ENCODE results near the gene ADISSP. TPM values are rescaled to one million over a fixed set of nuclear protein-coding genes. Genes with fewer than 3 reads are reported as not detected.

The ADISSP gene
- total RNA-seq, 1 experiment from 2014 or later: 27.3 TPM

DNA sequence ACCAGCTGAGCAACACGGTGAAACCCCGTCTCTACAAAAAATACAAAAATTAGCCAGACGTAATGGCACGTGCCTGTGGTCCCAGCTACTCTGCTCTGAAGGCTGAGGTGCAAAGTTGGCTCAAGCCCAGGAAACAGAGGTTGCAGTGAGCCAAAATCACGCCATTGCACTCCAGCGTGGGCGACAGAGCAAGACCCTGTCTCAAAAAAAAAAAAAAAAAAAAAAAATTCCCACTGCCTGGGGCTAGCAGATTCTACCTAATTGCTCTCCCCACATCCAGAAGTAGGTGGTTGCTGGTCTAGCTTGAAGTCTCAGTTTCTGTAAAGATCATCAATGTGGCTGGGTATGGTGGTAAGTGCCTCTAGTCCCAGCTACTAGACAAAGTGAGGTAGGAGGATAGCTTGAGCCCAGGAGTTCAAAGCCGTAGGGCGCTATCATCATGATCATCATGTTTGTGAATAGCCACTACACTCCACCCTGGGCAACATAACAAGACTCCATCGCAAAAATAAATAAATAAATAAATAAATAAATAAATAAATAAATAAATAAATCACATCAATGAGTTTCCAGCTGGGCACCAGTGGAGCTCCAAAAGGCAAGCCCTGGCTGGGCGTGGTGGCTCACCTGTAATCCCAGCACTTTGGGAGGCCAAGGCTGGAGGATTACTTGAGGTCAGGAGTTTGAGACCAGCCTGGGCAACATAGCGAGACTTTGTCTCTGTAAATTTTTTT lies 46.5 kb upstream of the ADISSP start:
- H3K27ac Mint-ChIP-seq (ENCODE audit: unreplicated experiment): peak overlapping the region; percentile 95
- H3K4me1 Mint-ChIP-seq (ENCODE audit: low read depth, unreplicated experiment): peaks cover 32% of the 10 kb centered on the region
- H3K9me3 Mint-ChIP-seq (ENCODE audit: low read depth, unreplicated experiment): no peaks in the 10 kb centered on the region
- intact Hi-C loops (cut with micrococcal nuclease; ENCODE audit: unreplicated experiment): no loop called here
- no peak for DNase-seq
- TF ChIP-seq, protein P1, sequence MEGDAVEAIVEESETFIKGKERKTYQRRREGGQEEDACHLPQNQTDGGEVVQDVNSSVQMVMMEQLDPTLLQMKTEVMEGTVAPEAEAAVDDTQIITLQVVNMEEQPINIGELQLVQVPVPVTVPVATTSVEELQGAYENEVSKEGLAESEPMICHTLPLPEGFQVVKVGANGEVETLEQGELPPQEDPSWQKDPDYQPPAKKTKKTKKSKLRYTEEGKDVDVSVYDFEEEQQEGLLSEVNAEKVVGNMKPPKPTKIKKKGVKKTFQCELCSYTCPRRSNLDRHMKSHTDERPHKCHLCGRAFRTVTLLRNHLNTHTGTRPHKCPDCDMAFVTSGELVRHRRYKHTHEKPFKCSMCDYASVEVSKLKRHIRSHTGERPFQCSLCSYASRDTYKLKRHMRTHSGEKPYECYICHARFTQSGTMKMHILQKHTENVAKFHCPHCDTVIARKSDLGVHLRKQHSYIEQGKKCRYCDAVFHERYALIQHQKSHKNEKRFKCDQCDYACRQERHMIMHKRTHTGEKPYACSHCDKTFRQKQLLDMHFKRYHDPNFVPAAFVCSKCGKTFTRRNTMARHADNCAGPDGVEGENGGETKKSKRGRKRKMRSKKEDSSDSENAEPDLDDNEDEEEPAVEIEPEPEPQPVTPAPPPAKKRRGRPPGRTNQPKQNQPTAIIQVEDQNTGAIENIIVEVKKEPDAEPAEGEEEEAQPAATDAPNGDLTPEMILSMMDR (IDR thresholded peaks at IDR 0.05; ENCODE audit: unreplicated experiment): no peak
- CTCF ChIA-PET: interaction anchor here (0.7 to 1.4 kb wide), 4 partner anchors 18 to 366 kb away, joined by 3 to 5 read pairs (median 3); partner anchors contain the start of genes CDC25B and CENPB
- H3K4me3 Mint-ChIP-seq (ENCODE audit: low read depth, unreplicated experiment): no peak overlapping the region
- no TSS peak for BruUV-seq (replicated peaks)
- peaks cover 25% of the 10 kb centered on the region for H3K36me3 Mint-ChIP-seq (ENCODE audit: insufficient read depth, unreplicated experiment)
- no peaks in the 10 kb centered on the region for H3K27me3 Mint-ChIP-seq (ENCODE audit: unreplicated experiment)

DNA sequence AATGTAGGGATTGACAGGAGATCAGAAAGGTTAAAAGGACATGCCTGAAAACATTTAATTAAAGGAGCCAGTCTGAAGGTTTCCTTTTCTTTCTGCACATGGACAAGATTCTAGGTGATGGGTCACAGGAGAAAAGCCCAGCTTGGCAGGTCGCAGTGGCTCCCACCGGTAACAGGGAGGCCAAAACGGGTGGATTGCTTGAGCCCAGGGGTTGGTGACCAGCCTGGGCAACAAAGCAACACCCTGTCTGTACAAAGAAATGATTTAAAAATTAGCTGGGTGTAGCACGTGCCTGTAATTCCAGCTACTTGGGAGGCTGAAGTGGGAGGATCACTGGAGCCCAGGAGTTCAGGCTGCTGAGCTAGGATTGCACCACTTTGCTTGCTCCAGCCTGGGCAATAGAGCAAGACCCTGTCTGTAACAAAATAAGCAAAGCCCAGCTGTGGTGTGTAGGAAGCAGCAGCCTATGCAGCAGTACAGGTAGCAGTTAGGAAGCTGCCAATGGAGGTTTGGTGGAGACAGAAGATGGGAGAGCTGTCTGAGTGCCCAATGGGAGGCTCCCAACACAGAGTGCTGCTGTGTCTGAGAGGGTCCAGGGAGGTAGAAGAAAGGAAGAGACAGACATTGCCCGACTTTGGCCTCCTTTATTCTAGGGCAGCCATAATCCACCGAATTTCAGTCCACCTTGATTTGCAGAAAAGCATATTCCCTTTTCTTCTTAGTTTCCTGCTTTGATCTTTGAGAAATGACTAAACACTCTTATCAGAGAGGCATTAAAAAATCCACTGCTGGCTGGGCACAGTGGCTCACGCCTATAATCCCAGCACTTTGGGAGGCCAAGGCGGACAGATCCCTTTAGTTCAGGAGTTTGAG lies 45.7 kb upstream of the ADISSP start:
- CTCF ChIA-PET: interaction anchor here (0.7 to 1.4 kb wide), 4 partner anchors 17 to 374 kb away, joined by 3 to 5 read pairs (median 4); partner anchors contain the start of genes CDC25B and CENPB
- peaks cover 28% of the 10 kb centered on the region for H3K4me1 Mint-ChIP-seq (ENCODE audit: low read depth, unreplicated experiment)
- DNase-seq: no peak
- BruUV-seq (replicated peaks): no TSS peak
- H3K36me3 Mint-ChIP-seq (ENCODE audit: insufficient read depth, unreplicated experiment): peaks cover 25% of the 10 kb centered on the region
- H3K4me3 Mint-ChIP-seq (ENCODE audit: low read depth, unreplicated experiment): no peak overlapping the region
- TF ChIP-seq, protein P1 (IDR thresholded peaks at IDR 0.05; ENCODE audit: unreplicated experiment): no peak
- intact Hi-C loops (cut with micrococcal nuclease; ENCODE audit: unreplicated experiment): no loop called here
- peak overlapping the region; percentile 95 for H3K27ac Mint-ChIP-seq (ENCODE audit: unreplicated experiment)
- no peaks in the 10 kb centered on the region for H3K9me3 Mint-ChIP-seq (ENCODE audit: low read depth, unreplicated experiment)
- no peaks in the 10 kb centered on the region for H3K27me3 Mint-ChIP-seq (ENCODE audit: unreplicated experiment)

GRCh38 chr20:3812259-3812681 lies 44.7 kb upstream of the ADISSP start:
- no TSS peak for BruUV-seq (replicated peaks)
- TF ChIP-seq, protein P1 (IDR thresholded peaks at IDR 0.05; ENCODE audit: unreplicated experiment): no peak
- no peaks in the 10 kb centered on the region for H3K27me3 Mint-ChIP-seq (ENCODE audit: unreplicated experiment)
- H3K4me1 Mint-ChIP-seq (ENCODE audit: low read depth, unreplicated experiment): peaks cover 28% of the 10 kb centered on the region
- intact Hi-C loops (cut with micrococcal nuclease; ENCODE audit: unreplicated experiment): no loop called here
- peak overlapping the region; percentile 95 for H3K27ac Mint-ChIP-seq (ENCODE audit: unreplicated experiment)
- DNase-seq: no peak
- H3K4me3 Mint-ChIP-seq (ENCODE audit: low read depth, unreplicated experiment): peak overlapping the region; percentile 70
- H3K9me3 Mint-ChIP-seq (ENCODE audit: low read depth, unreplicated experiment): no peaks in the 10 kb centered on the region
- peaks cover 32% of the 10 kb centered on the region for H3K36me3 Mint-ChIP-seq (ENCODE audit: insufficient read depth, unreplicated experiment)
- CTCF ChIA-PET: interaction anchor here (1.3 kb wide), 1 partner anchor 16 kb away, joined by 11 read pairs; the partner anchor contains the start of gene CDC25B

GRCh38 chr20:3811467-3812258 lies 44.1 kb upstream of the ADISSP start:
- Mint-ChIP-seq H3K27ac (ENCODE audit: unreplicated experiment) (peak overlapping the region; percentile 95), H3K4me3 (ENCODE audit: low read depth, unreplicated experiment) (peak overlapping the region; percentile 70), H3K36me3 (ENCODE audit: insufficient read depth, unreplicated experiment) (peaks cover 38% of the 10 kb centered on the region), H3K4me1 (ENCODE audit: low read depth, unreplicated experiment) (peaks cover 28% of the 10 kb centered on the region), H3K9me3 (ENCODE audit: low read depth, unreplicated experiment) (no peaks in the 10 kb centered on the region), H3K27me3 (ENCODE audit: unreplicated experiment) (no peaks in the 10 kb centered on the region)
- intact Hi-C loops (cut with micrococcal nuclease; ENCODE audit: unreplicated experiment): loop anchor here (2.0 kb wide), 1 partner anchor 59 kb away; no protein-coding TSS in a partner anchor
- BruUV-seq (replicated peaks): no TSS peak
- TF ChIP-seq, protein P1 (IDR thresholded peaks at IDR 0.05; ENCODE audit: unreplicated experiment): no peak
- CTCF ChIA-PET: interaction anchor here (1.3 kb wide), 1 partner anchor 16 kb away, joined by 11 read pairs; the partner anchor contains the start of gene CDC25B
- peak; percentile 97 for DNase-seq

Data from Calu3 (cell line).